Skeletal muscle cell (primary cell): ENCODE results near the gene ELANE.

Experiments used
- DNase-seq: peaks from one replicate; pipeline ENCODE4 v3.0.0-alpha.2; 2010; ENCODE audit warnings: low read depth
- H3K4me3 ChIP-seq: 2 replicates; pipeline ENCODE4 v1.5.1; 2011; ENCODE audit warnings: low read depth, mild to moderate bottlenecking, control low read depth, low read length, moderate library complexity

ELANE gene

GRCh38 chr19:858868-859843 is 7.1 kb downstream of the ELANE start, which contains the start of gene CFD:
TSS of gene CFD (plus strand) at chr19:859664. CDS start at chr19:859690, 26 bp downstream.
- no peak for DNase-seq
- H3K4me3 ChIP-seq: peak within 1 kb of the TSS; percentile 38

DNA sequence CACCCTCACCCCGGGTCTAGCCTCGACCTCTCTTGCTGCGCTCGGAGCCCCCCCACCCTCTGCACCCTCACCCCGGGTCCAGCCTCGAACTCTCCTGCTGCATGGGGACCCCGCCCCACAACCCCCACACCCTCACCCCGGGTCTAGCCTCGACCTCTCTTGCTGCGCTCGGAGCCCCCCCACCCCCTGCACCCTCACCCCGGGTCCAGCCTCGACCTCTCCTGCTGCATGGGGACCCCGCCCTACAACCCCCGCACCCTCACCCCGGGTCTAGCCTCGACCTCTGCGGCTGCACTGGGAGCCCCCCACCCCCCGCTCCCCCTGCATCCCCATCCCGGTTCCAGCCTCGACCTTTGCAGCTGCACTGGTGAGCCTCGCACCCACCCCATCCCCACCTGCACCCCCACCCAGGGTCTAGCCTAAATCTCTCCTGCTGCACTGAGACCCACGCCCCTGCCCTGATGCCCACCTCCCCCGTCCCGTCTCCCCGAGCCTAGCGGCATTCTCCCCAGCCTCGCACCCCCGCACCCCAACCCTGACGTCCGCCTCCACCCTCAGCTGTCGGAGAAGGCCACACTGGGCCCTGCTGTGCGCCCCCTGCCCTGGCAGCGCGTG is 9.1 kb downstream of the ELANE start:
- no peak for DNase-seq
- H3K4me3 ChIP-seq: no peak overlapping the region

GRCh38 chr19:861756-862580 is 9.9 kb downstream of the ELANE start:
- no peak overlapping the region for H3K4me3 ChIP-seq

DNA sequence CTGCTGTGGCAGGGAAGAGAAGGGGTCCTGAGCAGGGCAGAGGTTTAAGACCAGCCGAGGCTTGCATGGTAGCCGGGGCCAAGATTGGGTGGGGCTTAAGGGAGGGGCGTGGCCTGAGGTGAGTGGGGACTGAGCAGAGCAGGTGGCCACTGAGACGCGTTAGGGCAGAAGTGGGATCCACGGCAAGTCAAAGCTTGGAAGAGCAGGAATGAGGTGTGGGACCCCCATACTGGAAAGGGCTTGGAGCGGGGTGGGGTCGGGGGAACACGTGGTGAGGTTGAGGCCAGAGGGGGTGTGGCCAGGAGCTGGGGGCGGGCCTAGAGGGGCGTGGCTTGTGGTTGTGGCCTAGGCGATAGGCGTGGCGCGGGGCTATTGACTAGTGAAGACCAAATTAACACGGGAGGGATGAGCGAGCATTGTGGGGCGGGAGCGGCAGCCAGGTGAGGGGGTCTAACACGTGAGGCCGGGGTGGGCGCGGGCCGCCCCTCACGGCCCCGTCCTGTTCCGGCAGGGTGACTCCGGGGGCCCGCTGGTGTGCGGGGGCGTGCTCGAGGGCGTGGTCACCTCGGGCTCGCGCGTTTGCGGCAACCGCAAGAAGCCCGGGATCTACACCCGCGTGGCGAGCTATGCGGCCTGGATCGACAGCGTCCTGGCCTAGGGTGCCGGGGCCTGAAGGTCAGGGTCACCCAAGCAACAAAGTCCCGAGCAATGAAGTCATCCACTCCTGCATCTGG is 10.6 kb downstream of the ELANE start:
- no peak overlapping the region for H3K4me3 ChIP-seq
- no peak for DNase-seq

More at GRCh38 chr19:861756-862580, 9.9 kb downstream of the ELANE start:
- DNase-seq: no peak

- no peak for DNase-seq
- no peak overlapping the region for H3K4me3 ChIP-seq
Observed at GRCh38 chr19:863315-863620, 11.2 kb downstream of the ELANE start.

GRCh38 chr19:866769-867300 is 14.7 kb downstream of the ELANE start:
- DNase-seq: no peak
- no peak overlapping the region for H3K4me3 ChIP-seq

DNA sequence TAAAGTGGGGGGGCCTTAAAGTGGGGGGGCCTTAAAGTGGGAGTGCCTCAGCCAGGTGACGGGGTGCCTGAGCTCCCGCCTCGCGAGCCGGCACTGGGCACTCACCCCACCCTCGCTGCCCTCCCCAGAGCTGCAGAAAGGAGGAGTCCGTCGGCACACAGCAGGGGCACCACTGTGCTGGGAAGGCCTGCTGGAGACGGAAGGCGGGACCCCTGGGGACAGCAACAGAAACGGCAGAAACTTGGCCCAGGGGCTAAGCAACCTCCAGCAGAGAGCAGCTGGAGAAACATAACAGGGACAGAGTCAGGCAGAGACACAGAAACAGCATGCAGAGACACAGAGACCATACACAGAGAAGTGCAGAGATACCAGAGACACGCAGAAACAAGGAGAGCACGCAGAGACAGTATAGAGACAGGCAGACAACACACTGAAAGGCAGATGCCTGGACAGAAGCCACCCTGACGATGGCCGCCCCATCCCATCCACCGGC is 15.2 kb downstream of the ELANE start:
- no peak for DNase-seq
- H3K4me3 ChIP-seq: no peak overlapping the region

DNA sequence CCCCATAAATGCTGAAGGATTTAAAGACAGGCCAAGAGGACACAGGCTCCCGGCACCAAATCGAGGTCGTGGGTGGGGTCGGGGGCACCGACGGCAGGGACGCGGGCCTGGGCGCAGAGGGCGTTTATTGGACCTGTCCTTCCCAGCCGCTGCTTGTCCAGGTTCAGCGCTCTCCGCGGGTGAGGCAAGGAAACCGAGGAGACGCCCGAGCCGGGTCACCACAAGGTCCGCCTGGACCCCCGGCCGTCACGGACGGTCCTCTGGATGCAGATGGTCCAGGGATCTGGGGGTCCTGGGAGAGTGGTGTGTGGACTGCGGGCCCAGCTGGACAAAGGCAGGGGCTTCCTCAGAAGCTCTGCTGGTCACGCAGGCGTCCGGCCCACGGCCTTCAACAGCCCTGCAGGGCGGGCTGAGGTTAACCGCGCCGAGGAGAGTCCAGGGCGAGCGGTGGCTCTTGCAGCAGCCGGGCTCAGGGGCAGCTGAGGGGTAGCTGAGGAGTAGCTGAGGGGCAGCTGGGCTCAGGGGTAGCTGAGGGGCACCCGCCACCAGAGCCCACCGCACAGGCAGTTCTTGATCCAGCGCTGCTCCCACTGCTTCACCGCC is 15.9 kb downstream of the ELANE start:
- no peak overlapping the region for H3K4me3 ChIP-seq
- DNase-seq: no peak

DNA sequence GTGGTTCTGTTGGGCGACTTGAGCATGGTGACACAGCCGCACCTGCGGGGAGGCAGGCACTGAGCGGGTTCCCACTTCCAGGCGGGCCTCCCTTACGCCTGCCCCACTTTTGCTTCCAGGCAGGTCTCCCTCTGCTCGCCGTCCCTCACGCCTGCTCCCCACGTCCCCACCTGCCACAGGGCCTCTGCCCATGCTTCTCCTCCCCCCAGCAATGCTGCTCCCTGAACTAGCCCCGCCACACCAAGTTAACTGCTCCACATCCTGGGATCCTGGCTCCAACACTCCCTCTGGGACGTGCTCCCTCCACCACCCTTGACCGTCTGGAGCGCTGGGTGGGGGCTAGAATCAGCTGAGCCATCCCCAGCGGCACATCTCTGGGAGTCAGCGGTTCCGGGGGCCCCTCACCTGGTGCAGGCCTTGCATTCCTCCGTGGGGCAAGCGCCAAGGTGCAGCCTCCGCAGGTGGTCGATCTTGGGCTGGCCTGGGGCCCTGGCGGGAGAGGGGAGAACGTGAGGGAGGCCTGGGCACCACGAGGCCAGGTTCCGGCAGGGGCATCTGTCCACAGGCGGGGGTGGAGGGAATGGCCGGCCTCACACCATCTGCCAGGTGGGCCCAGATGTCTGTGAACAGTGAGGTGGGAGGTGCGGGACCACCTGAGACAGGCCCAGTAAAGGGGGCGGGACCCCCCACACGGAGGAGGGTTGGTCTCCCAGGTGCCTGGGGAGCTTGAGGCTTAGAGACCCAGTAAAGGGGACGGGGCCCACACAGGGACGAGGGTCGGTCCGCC is 16.5 kb downstream of the ELANE start:
- no peak overlapping the region for H3K4me3 ChIP-seq
- no peak for DNase-seq

- no peak overlapping the region for H3K4me3 ChIP-seq
- peak; percentile 80 for DNase-seq
Observed at GRCh38 chr19:869245-870177, 17.4 kb downstream of the ELANE start.

GRCh38 chr19:870314-870713 is 18.2 kb downstream of the ELANE start:
- no peak for DNase-seq
- no peak overlapping the region for H3K4me3 ChIP-seq

DNA sequence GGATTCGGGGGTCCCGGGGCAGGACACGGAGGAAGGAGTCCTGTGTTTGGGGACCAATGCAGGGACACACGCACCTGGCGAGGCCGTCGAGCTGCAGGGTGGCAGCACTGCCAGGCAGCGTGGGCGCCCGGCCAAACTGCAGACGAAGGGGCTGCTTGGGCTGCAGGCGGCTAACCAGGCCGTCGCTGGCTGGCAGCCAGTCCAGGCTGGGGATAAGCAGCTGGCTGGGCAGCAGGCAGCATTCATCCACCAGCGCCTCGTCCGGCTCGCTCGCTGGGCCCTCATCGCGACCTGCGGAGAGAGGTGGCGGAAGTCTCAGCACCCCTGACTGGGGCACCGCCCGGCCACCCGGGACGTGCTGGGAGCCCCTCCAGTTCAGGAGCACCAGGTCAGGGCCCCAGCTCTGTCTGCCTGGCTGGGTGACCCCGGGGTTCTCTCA is 18.9 kb downstream of the ELANE start:
- no peak overlapping the region for H3K4me3 ChIP-seq
- DNase-seq: no peak

DNA sequence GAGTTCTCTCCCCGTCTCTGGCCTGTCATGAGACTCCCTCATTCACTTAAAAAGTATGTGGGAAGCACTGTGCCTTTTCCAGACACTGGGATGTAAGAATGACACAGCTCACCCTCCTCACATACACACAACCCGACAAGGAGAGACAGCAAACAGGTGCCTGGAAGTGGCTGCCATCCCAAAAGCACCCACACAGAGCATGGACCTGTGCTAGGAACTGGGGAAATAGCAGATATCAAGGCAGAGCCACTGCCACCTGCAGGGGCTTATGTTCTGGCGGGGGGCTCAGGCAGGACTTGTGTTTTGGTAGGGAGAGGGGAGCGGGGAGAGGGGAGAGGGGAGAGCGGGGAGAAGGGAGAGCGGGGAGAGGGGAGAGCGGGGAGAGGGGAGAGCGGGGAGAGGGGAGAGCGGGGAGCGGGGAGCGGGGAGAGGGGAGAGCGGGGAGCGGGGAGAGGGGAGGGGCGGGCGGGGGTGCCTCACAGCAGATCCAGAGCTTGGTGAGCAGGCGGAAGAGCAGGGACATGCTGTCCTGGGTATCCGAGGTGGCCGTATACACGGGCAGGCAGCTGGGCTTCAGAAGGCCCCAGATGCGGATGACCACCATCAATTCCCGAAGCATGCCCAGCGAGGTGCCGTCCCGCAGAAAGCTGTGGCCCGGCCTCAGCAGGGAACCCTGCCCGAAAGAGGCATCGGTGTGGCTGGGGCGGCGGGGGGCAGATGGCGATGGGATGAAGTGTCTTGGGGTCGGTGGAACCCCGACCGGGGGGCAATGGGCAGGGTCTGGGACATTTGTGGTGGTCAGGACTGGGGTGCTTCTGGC is 19.6 kb downstream of the ELANE start:
- no peak overlapping the region for H3K4me3 ChIP-seq
- DNase-seq: no peak

DNA sequence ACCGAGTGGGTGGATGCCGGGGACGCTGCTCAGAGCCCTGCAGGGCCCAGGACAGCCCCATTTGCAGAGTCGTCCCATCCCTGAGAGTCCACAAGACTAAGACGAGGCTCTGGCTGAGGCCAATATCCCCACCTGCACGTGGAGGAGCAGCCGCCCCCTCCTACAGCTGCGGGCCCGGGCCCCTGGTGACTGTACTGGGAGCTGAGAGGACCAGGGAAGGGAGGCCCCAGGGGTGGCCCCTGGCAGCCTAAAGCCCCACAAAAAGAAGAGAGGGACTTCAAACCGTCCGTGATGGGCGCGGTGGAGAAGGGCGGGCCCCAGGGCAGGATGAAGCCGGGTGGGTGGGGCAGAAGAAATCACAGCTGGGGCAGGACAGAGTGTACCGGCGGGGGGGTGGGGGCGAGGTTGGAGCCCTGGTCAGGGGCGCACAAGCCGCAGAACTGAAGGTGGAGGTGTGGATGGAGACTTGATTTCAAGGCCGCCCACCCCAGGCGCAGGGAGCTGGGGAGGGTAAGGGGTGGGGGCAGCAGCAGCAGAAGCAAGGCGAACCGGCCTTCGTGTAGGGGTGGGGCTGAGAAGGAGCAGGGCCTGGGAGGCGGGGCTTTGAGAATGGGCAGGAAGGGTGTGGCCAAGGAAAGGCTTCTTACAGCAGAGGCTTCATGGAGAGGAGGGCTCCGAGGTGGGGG is 20.3 kb downstream of the ELANE start:
- H3K4me3 ChIP-seq: no peak overlapping the region
- DNase-seq: no peak

GRCh38 chr19:873084-873483 is 21.0 kb downstream of the ELANE start:
- DNase-seq: no peak
- no peak overlapping the region for H3K4me3 ChIP-seq
